D341Med (cell line): ENCODE results near the gene CASTOR2.
"Not testable (repeated sequence)": the region's sequence is repeated elsewhere in the genome, so short reads cannot be mapped to it uniquely, and the experiment has no call there.

Experiments used
- DNase-seq: peaks from one replicate; pipeline ENCODE4 v3.0.0; 2012; ENCODE audit warnings: low spot score

The CASTOR2 gene

DNA sequence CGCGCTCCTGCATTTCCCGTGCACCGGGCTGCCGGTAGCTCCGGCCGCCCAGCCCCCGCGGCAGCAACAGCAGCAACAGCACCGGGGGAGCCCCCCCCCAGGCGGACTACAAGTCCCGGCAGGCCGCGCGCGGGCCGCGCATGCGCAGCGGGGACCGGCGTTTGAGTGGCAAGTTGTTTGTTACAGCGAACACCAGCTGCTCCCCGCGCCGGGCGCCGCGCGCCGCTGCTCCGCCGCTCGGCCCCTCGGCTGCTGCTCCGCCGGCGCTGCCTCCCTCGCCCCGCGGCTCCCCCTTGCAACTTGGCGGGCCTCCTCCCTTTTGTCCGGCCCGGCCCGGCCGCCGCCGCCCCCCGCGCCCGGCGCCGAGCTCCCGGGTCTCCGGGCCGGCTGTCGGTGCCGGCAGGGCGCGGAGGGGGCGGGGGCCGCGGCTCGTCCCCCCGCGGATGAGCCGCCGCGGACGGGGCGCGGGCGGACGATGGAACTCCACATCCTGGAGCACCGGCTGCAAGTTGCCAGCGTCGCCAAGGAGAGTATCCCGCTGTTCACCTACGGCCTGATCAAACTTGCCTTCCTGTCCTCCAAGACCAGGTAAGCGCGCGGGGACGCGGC is at the start of gene CASTOR2:
CASTOR2 (plus strand) TSS at position 195 of the 609 bp plus-strand sequence; CDS start at position 476, 281 bp downstream.
- DNase-seq, result not testable (repeated sequence)

DNA sequence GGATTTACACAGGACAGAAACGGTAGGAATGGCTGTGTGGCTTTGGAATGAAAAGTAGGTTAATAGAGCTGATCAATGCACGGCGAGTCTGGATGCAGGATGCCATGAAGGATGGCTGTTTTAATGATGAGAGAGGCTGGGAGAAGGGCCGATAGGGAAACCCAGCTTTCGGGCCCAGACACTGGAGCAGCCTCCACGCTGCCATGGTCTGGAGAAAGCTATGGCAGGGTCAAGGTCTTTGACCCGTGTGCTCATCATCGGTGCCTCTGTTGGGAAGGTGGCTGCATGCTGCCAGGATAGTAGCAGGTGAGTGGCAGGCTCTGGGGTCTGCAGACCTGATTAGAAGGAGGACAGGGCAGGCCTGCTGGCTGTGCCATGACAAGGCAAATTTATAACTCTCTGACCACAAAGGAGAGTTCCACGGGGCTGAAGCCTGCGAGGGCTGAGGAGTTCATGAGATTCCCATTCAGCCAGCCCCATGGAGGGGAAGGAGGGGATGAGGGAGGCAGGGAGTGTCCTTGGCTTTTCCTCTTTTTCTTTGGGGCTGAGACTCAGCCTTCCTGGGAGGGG is 42.1 kb upstream of the CASTOR2 start:
- not testable (repeated sequence) for DNase-seq

DNA sequence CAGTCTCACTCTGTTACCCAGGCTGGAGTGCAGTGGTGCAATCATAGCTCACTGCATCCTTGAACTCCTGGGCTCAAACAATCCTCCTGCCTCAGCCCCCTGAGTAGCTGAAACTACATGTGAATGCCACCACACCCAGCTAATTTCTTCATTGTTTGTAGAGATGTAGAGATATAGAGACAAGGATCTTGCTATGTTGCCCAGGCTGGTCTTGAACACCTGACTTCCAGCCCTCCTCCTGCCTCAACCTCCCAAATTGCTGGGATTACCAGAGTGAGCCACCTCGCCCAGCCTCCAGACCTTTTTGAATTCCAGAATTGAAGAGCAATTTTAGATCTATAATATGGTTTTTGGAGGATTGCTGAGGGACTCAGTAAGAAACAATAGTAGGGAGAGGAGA is 40.9 kb upstream of the CASTOR2 start:
- not testable (repeated sequence) for DNase-seq

- DNase-seq, result not testable (repeated sequence)
Observed at GRCh38 chr7:74926968-74927367, 37.5 kb upstream of the CASTOR2 start.

GRCh38 chr7:74931563-74932328 is 32.8 kb upstream of the CASTOR2 start:
- DNase-seq, result not testable (repeated sequence)

DNA sequence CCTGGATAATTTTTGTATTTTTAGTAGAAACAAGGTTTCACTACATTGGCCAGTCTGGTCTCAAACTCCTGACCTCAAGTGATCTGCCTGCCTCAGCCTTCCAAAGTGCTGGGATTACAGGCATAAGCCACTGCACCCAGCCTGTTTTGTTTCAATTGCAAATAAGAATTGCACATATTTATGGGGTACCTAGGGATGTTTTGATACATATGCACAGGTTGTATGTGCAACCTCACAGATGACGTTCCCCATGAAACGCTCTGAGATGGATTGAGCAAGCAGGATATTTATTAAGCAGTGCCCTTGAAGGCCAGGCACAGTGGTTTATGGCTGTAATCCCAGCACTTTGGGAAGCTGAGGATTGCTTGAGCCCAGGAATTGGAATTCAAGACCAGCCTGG is 25.1 kb upstream of the CASTOR2 start:
- DNase-seq, result not testable (repeated sequence)

- DNase-seq, result not testable (repeated sequence)
Observed at GRCh38 chr7:74941302-74942069, 23.0 kb upstream of the CASTOR2 start.

DNA sequence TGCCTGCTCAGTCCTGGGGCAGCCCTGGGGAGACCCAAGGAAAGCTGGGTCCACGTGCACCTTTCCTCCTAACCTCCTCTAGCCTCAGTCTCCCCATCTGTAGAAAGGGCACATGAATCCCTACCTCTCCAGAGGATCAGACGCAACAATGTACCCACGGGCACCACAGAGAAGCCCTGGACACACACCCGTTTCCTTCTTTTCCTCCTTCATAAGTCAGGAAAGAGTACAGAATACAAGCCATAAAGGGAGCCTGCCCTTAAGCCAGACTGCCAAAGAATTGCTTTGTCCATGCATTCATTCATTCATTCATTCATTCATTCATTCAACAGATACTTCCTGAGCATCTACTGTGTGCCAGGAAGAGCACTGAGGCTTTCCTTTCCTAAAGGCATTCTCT is 20.6 kb upstream of the CASTOR2 start:
- DNase-seq, result not testable (repeated sequence)

GRCh38 chr7:74947741-74948140 is 16.8 kb upstream of the CASTOR2 start:
- not testable (repeated sequence) for DNase-seq

- not testable (repeated sequence) for DNase-seq
Observed at GRCh38 chr7:74953774-74954173, 10.7 kb upstream of the CASTOR2 start.

- not testable (repeated sequence) for DNase-seq
Observed at GRCh38 chr7:74958328-74958727, 6.2 kb upstream of the CASTOR2 start.

DNA sequence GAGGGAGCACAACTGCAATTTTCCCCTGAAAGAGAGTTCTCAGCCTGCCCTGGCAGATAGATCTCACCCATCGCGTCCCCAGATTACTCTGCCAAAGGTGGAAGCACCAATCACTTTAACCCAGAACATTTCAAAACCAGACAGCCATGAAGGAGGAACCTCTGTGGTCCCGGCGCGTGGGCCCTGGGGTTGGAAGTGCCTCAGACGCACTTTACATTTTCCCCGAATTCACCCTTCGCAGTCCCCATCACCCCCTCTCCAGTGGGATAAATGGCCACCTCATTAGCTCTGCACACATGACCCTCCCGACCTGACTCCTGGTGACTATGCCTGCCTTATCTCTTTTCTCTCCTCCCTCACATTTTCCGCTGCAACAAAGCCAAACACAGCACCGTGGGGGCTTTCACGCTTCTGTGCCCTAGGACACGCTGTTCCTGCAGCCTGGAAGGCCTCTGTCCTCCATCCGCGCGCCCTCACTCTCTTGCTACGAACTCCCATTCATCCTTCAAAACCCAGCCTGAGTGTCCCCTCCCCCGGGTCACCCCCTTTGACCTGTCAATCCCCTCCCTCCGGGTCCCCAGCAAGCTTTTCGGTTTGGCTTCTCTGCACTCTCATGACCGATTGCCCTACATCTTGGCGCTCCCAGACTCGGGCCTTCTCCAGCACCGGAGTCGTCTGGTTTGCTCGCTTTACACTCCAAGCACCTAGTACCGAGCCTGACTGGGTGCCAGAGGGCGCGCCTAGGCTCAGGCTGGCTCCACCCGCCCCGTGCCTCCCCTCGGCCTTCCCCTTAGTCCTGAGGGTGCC is 598 bp upstream of the CASTOR2 start:
- not testable (repeated sequence) for DNase-seq

DNA sequence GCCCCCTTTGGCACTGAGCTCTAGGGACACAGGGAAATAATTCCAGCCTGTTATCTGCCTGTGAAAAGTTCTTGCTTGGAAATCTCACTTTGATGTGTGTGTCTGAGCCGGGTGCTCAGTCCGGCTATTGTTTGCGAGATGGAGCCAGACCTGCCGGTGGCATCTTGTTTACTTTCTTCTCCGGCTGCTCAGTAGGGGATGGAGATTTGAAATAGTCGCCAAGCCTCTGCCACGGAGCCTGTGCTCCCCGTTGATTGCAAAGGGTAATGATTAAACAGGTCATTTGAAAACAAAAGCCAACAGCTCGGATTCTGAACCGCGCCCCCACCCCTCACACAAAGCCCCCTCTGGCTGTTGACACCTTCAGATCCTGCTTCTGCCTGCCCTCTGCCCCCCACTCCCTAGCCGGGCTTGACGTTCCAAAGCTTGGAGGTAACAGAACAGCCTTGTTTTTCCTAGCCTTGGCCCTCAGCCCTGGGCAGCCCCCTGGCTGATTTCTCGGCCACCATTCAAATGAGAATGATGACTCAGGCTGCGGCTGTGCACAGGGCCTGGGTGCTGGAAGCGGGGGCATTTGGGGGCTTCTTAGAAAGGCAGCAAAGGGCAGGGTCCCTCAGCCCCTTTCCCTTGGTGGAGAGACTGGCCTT is 1.8 kb downstream of the CASTOR2 start:
- not testable (repeated sequence) for DNase-seq

DNA sequence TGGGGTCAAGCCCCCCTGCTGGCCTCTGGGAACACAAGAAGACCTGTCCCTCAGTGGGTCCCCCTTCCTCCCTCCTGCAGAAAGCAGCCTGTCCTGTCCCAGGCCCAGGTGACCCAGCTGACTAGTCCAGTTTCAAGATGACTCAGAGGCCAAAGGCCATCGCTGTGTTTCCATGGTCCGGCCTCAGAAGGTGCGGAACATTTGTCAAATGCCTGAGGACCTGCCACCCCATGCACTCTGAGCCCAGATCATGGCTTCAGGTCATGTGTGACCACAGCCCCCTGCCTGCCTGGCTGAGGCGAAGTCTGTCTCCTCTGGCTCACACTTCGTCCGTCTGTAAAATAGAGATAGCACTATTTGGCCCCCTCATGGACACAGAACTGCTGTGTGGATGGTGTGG is 2.4 kb downstream of the CASTOR2 start:
- not testable (repeated sequence) for DNase-seq

DNA sequence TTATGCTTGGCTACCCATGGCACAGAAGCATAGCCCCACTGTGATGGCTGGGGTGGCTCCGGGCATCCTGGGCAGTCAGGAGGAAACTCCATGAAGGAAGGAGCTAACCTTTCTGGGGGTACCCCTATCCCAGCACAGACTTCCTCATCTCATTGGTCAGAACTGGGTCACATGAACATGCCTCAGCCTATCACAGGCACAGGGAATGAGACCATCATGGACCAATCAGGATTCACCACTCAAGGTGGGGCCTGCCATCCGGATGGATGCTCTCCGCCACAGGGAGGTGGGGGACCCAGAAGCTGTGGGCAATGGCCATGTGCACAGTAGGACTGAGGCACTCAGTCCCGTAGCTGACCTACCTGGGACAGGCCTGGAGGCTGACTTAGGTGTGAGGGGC is 6.9 kb downstream of the CASTOR2 start:
- not testable (repeated sequence) for DNase-seq

DNA sequence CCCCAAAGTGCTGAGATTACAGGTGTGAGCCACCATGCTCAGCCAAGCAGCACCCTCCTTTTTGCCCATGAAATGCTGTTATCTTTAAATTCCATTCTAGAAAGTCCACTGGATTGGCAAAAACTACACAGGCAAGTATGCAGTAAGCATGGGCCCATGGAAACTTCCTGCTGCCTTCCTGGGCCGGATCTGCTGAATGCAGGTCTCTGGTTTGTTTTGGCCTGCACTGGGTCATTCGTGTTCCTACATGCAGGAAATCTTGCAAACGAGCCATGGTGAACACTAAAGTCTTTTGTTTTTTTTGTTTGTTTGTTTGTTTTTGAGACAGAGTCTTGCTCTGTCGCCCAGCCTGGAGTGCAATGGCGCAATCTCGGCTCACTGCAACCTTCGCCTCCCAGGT is 7.9 kb downstream of the CASTOR2 start:
- DNase-seq, result not testable (repeated sequence)

- not testable (repeated sequence) for DNase-seq
Observed at GRCh38 chr7:74975959-74976358, 11.5 kb downstream of the CASTOR2 start.

GRCh38 chr7:74977523-74977922 is 13.0 kb downstream of the CASTOR2 start:
- DNase-seq, result not testable (repeated sequence)

DNA sequence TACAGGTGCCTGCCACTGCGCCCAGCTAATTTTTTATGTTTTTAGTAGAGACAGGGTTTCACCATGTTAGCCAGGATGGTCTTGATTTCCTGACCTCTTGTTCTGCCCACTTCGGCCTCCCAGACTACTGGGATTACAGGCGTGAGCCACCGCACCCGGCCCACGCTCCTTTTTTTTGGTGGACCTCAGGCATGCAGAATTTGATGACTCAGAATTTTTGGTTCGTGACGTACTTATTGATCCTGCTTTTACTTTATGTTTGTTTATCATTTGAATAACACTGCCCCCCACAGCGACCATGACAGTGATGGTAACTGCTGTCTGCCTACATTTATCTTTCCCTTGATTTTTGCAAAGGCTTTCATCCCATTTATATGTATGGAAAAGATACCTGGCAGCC is 23.9 kb downstream of the CASTOR2 start:
- not testable (repeated sequence) for DNase-seq

GRCh38 chr7:74993121-74993520 is 28.6 kb downstream of the CASTOR2 start:
- DNase-seq, result no peak
